BE2C (cell line): ENCODE results near the gene MYH3.

Experiments
- DNase-seq: peaks from one replicate; pipeline ENCODE4 v3.0.0-alpha.2; 2020
- H3K27me3 ChIP-seq: fragments of 250-450 bp; sonication (Bioruptor Pico); 2 replicates; pipeline ENCODE4 v1.5.1; 2020; ENCODE audit warnings: mild to moderate bottlenecking
- H3K36me3 ChIP-seq: fragments of 250-450 bp; sonication (Bioruptor Pico); 2 replicates; pipeline ENCODE4 v1.5.1; 2020; ENCODE audit warnings: mild to moderate bottlenecking
- H3K4me1 ChIP-seq: fragments of 250-450 bp; sonication (Bioruptor Pico); 2 replicates; pipeline ENCODE4 v1.5.1; 2020
- H3K4me3 ChIP-seq: 2 replicates; pipeline ENCODE4 v1.5.1; 2011; ENCODE audit warnings: low read depth, low read length
- H3K9me3 ChIP-seq: fragments of 250-450 bp; sonication (Bioruptor Pico); 2 replicates; pipeline ENCODE4 v1.5.1; 2020
- CTCF ChIP-seq: IDR thresholded peaks from 2 replicates; pipeline ENCODE4 v1.5.1; 2012; ENCODE audit warnings: mild to moderate bottlenecking, low read depth, low read length

The MYH3 gene

GRCh38 chr17:10621397-10621796 is 35.7 kb downstream of the MYH3 start:
- Histone ChIP-seq H3K9me3 (no peaks in the 10 kb centered on the region), H3K27me3 (no peaks in the 10 kb centered on the region), H3K36me3 (no peaks in the 10 kb centered on the region), H3K4me3 (no peak overlapping the region), H3K4me1 (no peaks in the 10 kb centered on the region)
- no peak for TF ChIP-seq CTCF
- DNase-seq = no peak

- no peaks in the 10 kb centered on the region for H3K4me1 ChIP-seq
- no peak for TF ChIP-seq CTCF
- H3K9me3 ChIP-seq = no peaks in the 10 kb centered on the region
- H3K27me3 ChIP-seq = no peaks in the 10 kb centered on the region
- DNase-seq = no peak
- no peaks in the 10 kb centered on the region for H3K36me3 ChIP-seq
- no peak overlapping the region for H3K4me3 ChIP-seq
These were observed 36.3 kb downstream of the MYH3 start for GRCh38 chr17:10620823-10621222.

GRCh38 chr17:10618202-10618635 is 38.9 kb downstream of the MYH3 start:
- no peak overlapping the region for H3K4me3 ChIP-seq
- H3K4me1 ChIP-seq = no peaks in the 10 kb centered on the region
- no peaks in the 10 kb centered on the region for H3K36me3 ChIP-seq
- peak; percentile 46 for DNase-seq
- TF ChIP-seq CTCF = peak; percentile 80
- H3K9me3 ChIP-seq = no peaks in the 10 kb centered on the region
- H3K27me3 ChIP-seq = no peaks in the 10 kb centered on the region

- TF ChIP-seq CTCF = no peak
These were observed 40.0 kb downstream of the MYH3 start for GRCh38 chr17:10617120-10617505.

GRCh38 chr17:10616502-10617119 is 40.5 kb downstream of the MYH3 start:
- Histone ChIP-seq H3K4me3 (no peak overlapping the region), H3K4me1 (no peaks in the 10 kb centered on the region), H3K36me3 (no peaks in the 10 kb centered on the region), H3K9me3 (no peaks in the 10 kb centered on the region), H3K27me3 (no peaks in the 10 kb centered on the region)
- TF ChIP-seq CTCF = peak; percentile 86
- DNase-seq = peak; percentile 71

More at GRCh38 chr17:10617120-10617505, 40.0 kb downstream of the MYH3 start:
- no peaks in the 10 kb centered on the region for H3K27me3 ChIP-seq
- H3K9me3 ChIP-seq = no peaks in the 10 kb centered on the region
- no peak for DNase-seq
- no peaks in the 10 kb centered on the region for H3K36me3 ChIP-seq
- no peaks in the 10 kb centered on the region for H3K4me1 ChIP-seq
- H3K4me3 ChIP-seq = no peak overlapping the region

GRCh38 chr17:10614536-10615155 is 42.5 kb downstream of the MYH3 start:
- peak; percentile 64 for TF ChIP-seq CTCF
- DNase-seq = peak; percentile 34
- Histone ChIP-seq H3K4me1 (no peaks in the 10 kb centered on the region), H3K9me3 (no peaks in the 10 kb centered on the region), H3K4me3 (no peak overlapping the region), H3K36me3 (no peaks in the 10 kb centered on the region), H3K27me3 (no peaks in the 10 kb centered on the region)
